ENCODE measurements around the gene DENND5A.

- TF ChIP-seq GATA2 (IDR thresholded peaks at IDR 0.05; ENCODE audit: low read depth, low read length), result no peak
- no peak for TF ChIP-seq GATA3 (IDR thresholded peaks at IDR 0.05; ENCODE audit: low read depth, low read length)
These were observed 141.4 kb downstream of the DENND5A start for GRCh38 chr11:9123595-9124304.
